Measurements from ENCODE around the gene TAGLN3.

The TAGLN3 gene

GRCh38 chr3:111975131-111975530 lies 23.6 kb upstream of the TAGLN3 start:
- Histone ChIP-seq H3K4me3 (ENCODE audit: control insufficient read depth in 1 of 7, extremely low read depth in 1 of 7, insufficient read depth in 4 of 7, low read depth in 2 of 7, low read length in 6 of 7) (no peak overlapping the region), H3K27ac (ENCODE audit: insufficient read depth in 1 of 2, low read depth in 1 of 2, low read length in 2 of 2, poor library complexity in 1 of 2, severe bottlenecking in 2 of 2) (no peak overlapping the region), H3K9me3 (ENCODE audit: control extremely low read depth in 1 of 5, control insufficient read depth in 4 of 5, insufficient read depth in 2 of 5, low read depth in 1 of 5, low read length in 4 of 5) (no peaks in the 10 kb centered on the region), H3K27me3 (replicated peaks in 2 of 5; ENCODE audit: control insufficient read depth in 4 of 5, insufficient read depth in 5 of 5, low read length in 4 of 5) (no peaks in the 10 kb centered on the region), H3K36me3 (ENCODE audit: control insufficient read depth in 4 of 4, insufficient read depth in 4 of 4, low read length in 3 of 4) (no peaks in the 10 kb centered on the region), H3K4me1 (ENCODE audit: control extremely low read depth in 1 of 4, control insufficient read depth in 4 of 4, insufficient read depth in 4 of 4, low read length in 3 of 4) (peaks cover 0 to 10% (median 4%) of the 10 kb centered on the region in 4 experiments)
- ChIA-PET POLR2A (no interaction called here), CTCF (interaction anchor here (0.7 to 1.9 kb wide), 10 partner anchors 12 to 307 kb away, joined by 3 to 5 read pairs (median 4); no protein-coding TSS in a partner anchor)
- no peak for DNase-seq
- 80% methylated on average over 1 of the region's 2 CpGs for WGBS (ENCODE audit: insufficient coverage)

- ChIA-PET CTCF (interaction anchor here (1.2 kb wide), 2 partner anchors 10 to 13 kb away, joined by 3 to 4 read pairs; no protein-coding TSS in a partner anchor), POLR2A (no interaction called here)
- Histone ChIP-seq H3K9me3 (ENCODE audit: control extremely low read depth in 1 of 5, control insufficient read depth in 4 of 5, insufficient read depth in 2 of 5, low read depth in 1 of 5, low read length in 4 of 5) (no peaks in the 10 kb centered on the region), H3K4me3 (ENCODE audit: control insufficient read depth in 1 of 7, extremely low read depth in 1 of 7, insufficient read depth in 4 of 7, low read depth in 2 of 7, low read length in 6 of 7) (no peak overlapping the region), H3K4me1 (ENCODE audit: control extremely low read depth in 1 of 4, control insufficient read depth in 4 of 4, insufficient read depth in 4 of 4, low read length in 3 of 4) (peaks cover 4 to 20% (median 8%) of the 10 kb centered on the region in 4 experiments), H3K27me3 (replicated peaks in 2 of 5; ENCODE audit: control insufficient read depth in 4 of 5, insufficient read depth in 5 of 5, low read length in 4 of 5) (no peaks in the 10 kb centered on the region), H3K27ac (ENCODE audit: insufficient read depth in 1 of 2, low read depth in 1 of 2, low read length in 2 of 2, poor library complexity in 1 of 2, severe bottlenecking in 2 of 2) (no peak overlapping the region), H3K36me3 (ENCODE audit: control insufficient read depth in 4 of 4, insufficient read depth in 4 of 4, low read length in 3 of 4) (no peaks in the 10 kb centered on the region)
- WGBS (ENCODE audit: insufficient coverage) = 100% methylated on average over 1 of the region's 2 CpGs
- DNase-seq = no peak
Measured at GRCh38 chr3:111976254-111976653, 22.5 kb upstream of the TAGLN3 start.

GRCh38 chr3:111978583-111979433 lies 19.9 kb upstream of the TAGLN3 start, which contains the start of gene ABHD10:
Gene ABHD10, plus strand, starts transcription at chr3:111979026. Its CDS starts 36 bp downstream, at chr3:111979062.
- peak within 1 kb of the TSS; percentile 52 to 85 for H3K27ac ChIP-seq (ENCODE audit: insufficient read depth in 1 of 2, low read depth in 1 of 2, low read length in 2 of 2, poor library complexity in 1 of 2, severe bottlenecking in 2 of 2)
- ChIA-PET CTCF (interaction anchor here (0.9 to 2.8 kb wide), 9 partner anchors 8 to 286 kb away, joined by 3 to 28 read pairs (median 5); no protein-coding TSS in a partner anchor), POLR2A (interaction anchor here (0.6 to 0.7 kb wide), 2 partner anchors 38 to 584 kb away, joined by 3 to 4 read pairs; no protein-coding TSS in a partner anchor)
- peak; percentile 98 to 100 (median 98) for DNase-seq
- H3K27me3 ChIP-seq (replicated peaks in 2 of 5; ENCODE audit: control insufficient read depth in 4 of 5, insufficient read depth in 5 of 5, low read length in 4 of 5) = no peaks in the 10 kb centered on the region
- peaks cover 5 to 35% (median 13%) of the 10 kb centered on the region in 4 experiments for H3K4me1 ChIP-seq (ENCODE audit: control extremely low read depth in 1 of 4, control insufficient read depth in 4 of 4, insufficient read depth in 4 of 4, low read length in 3 of 4)
- WGBS (ENCODE audit: insufficient coverage) = 14% methylated on average over 48 of the region's 61 CpGs
- H3K36me3 ChIP-seq (ENCODE audit: control insufficient read depth in 4 of 4, insufficient read depth in 4 of 4, low read length in 3 of 4) = peaks cover 0 to 5% (median under 1%) of the 10 kb centered on the region in 4 experiments
- H3K9me3 ChIP-seq (ENCODE audit: control extremely low read depth in 1 of 5, control insufficient read depth in 4 of 5, insufficient read depth in 2 of 5, low read depth in 1 of 5, low read length in 4 of 5) = no peaks in the 10 kb centered on the region
- peak within 1 kb of the TSS; percentile 48 to 98 (median 93) for H3K4me3 ChIP-seq (ENCODE audit: control insufficient read depth in 1 of 7, extremely low read depth in 1 of 7, insufficient read depth in 4 of 7, low read depth in 2 of 7, low read length in 6 of 7)

DNA sequence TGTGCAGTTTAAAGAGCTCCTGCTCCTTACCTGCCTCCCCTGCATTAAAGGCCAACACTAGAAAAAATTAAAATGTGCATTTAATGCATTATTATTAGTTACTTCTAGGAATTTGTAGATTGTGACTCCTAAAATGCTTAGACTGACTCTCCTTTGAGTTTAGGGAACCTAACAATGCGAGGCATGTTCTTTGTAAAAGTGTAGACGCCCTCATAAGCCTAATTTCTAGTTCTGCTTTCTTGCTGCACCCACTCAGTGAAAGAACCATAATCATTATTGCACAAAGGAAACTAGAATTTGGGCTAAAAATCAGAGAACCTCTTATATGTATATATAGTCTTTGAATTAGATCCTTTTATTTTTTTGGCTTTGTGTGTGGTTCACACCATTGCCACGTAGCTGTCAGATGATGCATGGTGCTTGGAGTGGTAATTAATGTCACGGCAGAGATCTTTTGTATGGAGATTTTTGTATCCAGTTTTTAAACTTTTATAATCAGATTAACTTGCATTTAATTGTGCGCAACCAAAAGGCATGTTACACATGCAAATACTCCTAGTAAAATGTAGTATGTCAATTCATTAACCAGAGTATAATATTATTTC lies 19.2 kb upstream of the TAGLN3 start:
- Histone ChIP-seq H3K27ac (ENCODE audit: insufficient read depth in 1 of 2, low read depth in 1 of 2, low read length in 2 of 2, poor library complexity in 1 of 2, severe bottlenecking in 2 of 2) (peak overlapping the region; percentile 52 to 85), H3K4me1 (ENCODE audit: control extremely low read depth in 1 of 4, control insufficient read depth in 4 of 4, insufficient read depth in 4 of 4, low read length in 3 of 4) (peaks cover 5 to 36% (median 13%) of the 10 kb centered on the region in 4 experiments), H3K9me3 (ENCODE audit: control extremely low read depth in 1 of 5, control insufficient read depth in 4 of 5, insufficient read depth in 2 of 5, low read depth in 1 of 5, low read length in 4 of 5) (no peaks in the 10 kb centered on the region), H3K36me3 (ENCODE audit: control insufficient read depth in 4 of 4, insufficient read depth in 4 of 4, low read length in 3 of 4) (peaks cover 0 to 8% (median 4%) of the 10 kb centered on the region in 4 experiments), H3K4me3 (ENCODE audit: control insufficient read depth in 1 of 7, extremely low read depth in 1 of 7, insufficient read depth in 4 of 7, low read depth in 2 of 7, low read length in 6 of 7) (peak overlapping the region; percentile 48 to 98 (median 93)), H3K27me3 (replicated peaks in 2 of 5; ENCODE audit: control insufficient read depth in 4 of 5, insufficient read depth in 5 of 5, low read length in 4 of 5) (no peaks in the 10 kb centered on the region)
- CTCF ChIA-PET = interaction anchor here (0.9 to 2.8 kb wide), 7 partner anchors 9 to 287 kb away, joined by 3 to 28 read pairs (median 5); no protein-coding TSS in a partner anchor
- POLR2A ChIA-PET = interaction anchor here (0.6 kb wide), 1 partner anchor 583 kb away, joined by 4 read pairs; no protein-coding TSS in a partner anchor
- peak; percentile 36 to 87 (median 80) for DNase-seq
- no CpG with 5 or more reads among the region's 5 CpGs for WGBS (ENCODE audit: insufficient coverage)

DNA sequence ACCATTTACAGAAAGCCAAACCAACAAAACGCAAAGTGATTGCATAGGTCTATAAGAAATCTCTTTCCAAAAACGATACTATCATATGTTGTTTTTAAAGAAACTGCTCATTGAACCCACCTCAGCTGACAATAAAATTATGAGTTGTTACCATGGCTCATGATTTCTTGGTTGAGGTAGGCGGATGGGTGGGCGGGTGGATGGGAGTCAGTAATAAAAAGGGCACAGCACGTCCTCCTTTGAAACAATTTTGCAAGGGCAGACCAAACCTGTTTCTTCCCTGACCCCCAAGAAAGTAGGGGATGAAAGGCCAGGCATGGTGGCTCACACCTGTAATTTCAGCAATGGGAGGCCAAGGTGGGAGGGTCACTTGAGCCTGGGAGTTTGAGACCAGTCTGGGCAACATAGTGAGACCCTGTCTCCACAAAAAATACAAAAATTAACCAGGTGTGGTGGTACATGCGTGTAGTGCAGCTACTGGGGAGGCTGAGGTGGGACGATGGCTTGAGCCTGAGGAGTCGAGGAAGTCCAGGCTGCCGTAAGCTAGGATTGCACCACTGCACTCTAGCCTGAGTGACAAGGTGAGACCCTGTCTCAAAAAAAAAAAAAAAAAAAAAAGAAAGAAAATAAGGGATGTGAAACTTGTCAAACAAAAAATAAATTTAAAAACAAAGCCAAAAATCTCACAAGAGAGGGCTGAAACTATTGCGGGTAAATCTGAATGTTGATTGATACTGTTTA lies 17.8 kb upstream of the TAGLN3 start:
- ChIA-PET CTCF (interaction anchor here (0.6 to 1.3 kb wide), 6 partner anchors 9 to 1014 kb away, joined by 3 to 4 read pairs (median 3); no protein-coding TSS in a partner anchor), POLR2A (no interaction called here)
- WGBS (ENCODE audit: insufficient coverage) = 100% methylated on average over 4 of the region's 10 CpGs

GRCh38 chr3:111981457-111981763 lies 17.3 kb upstream of the TAGLN3 start:
- peak overlapping the region in 1 of 7 experiments; percentile 28 for H3K4me3 ChIP-seq (ENCODE audit: control insufficient read depth in 1 of 7, extremely low read depth in 1 of 7, insufficient read depth in 4 of 7, low read depth in 2 of 7, low read length in 6 of 7)
- 29% methylated on average over 1 of the region's 3 CpGs for WGBS (ENCODE audit: insufficient coverage)
- CTCF ChIA-PET = interaction anchor here (0.6 to 1.1 kb wide), 5 partner anchors 9 to 1014 kb away, joined by 3 to 4 read pairs (median 3); no protein-coding TSS in a partner anchor

More for the DNA sequence above, 17.8 kb upstream of the TAGLN3 start:
- Histone ChIP-seq H3K36me3 (ENCODE audit: control insufficient read depth in 4 of 4, insufficient read depth in 4 of 4, low read length in 3 of 4) (peaks cover 0 to 14% (median 11%) of the 10 kb centered on the region in 4 experiments), H3K27ac (ENCODE audit: insufficient read depth in 1 of 2, low read depth in 1 of 2, low read length in 2 of 2, poor library complexity in 1 of 2, severe bottlenecking in 2 of 2) (no peak overlapping the region), H3K4me1 (ENCODE audit: control extremely low read depth in 1 of 4, control insufficient read depth in 4 of 4, insufficient read depth in 4 of 4, low read length in 3 of 4) (peaks cover 5 to 36% (median 13%) of the 10 kb centered on the region in 4 experiments), H3K9me3 (ENCODE audit: control extremely low read depth in 1 of 5, control insufficient read depth in 4 of 5, insufficient read depth in 2 of 5, low read depth in 1 of 5, low read length in 4 of 5) (no peaks in the 10 kb centered on the region), H3K27me3 (replicated peaks in 2 of 5; ENCODE audit: control insufficient read depth in 4 of 5, insufficient read depth in 5 of 5, low read length in 4 of 5) (no peaks in the 10 kb centered on the region), H3K4me3 (ENCODE audit: control insufficient read depth in 1 of 7, extremely low read depth in 1 of 7, insufficient read depth in 4 of 7, low read depth in 2 of 7, low read length in 6 of 7) (peak overlapping the region in 3 of 7 experiments; percentile 22 to 93 (median 92))
- DNase-seq = peak in 1 of 3 donors; percentile 29

More at GRCh38 chr3:111981457-111981763, 17.3 kb upstream of the TAGLN3 start:
- H3K36me3 ChIP-seq (ENCODE audit: control insufficient read depth in 4 of 4, insufficient read depth in 4 of 4, low read length in 3 of 4) = peaks cover 4 to 14% (median 12%) of the 10 kb centered on the region in 4 experiments
- H3K9me3 ChIP-seq (ENCODE audit: control extremely low read depth in 1 of 5, control insufficient read depth in 4 of 5, insufficient read depth in 2 of 5, low read depth in 1 of 5, low read length in 4 of 5) = no peaks in the 10 kb centered on the region
- no peaks in the 10 kb centered on the region for H3K27me3 ChIP-seq (replicated peaks in 2 of 5; ENCODE audit: control insufficient read depth in 4 of 5, insufficient read depth in 5 of 5, low read length in 4 of 5)
- DNase-seq = no peak
- POLR2A ChIA-PET = no interaction called here
- H3K27ac ChIP-seq (ENCODE audit: insufficient read depth in 1 of 2, low read depth in 1 of 2, low read length in 2 of 2, poor library complexity in 1 of 2, severe bottlenecking in 2 of 2) = no peak overlapping the region
- H3K4me1 ChIP-seq (ENCODE audit: control extremely low read depth in 1 of 4, control insufficient read depth in 4 of 4, insufficient read depth in 4 of 4, low read length in 3 of 4) = peaks cover 5 to 36% (median 13%) of the 10 kb centered on the region in 4 experiments

All from common myeloid progenitor, CD34-positive (primary cell).